Choroid plexus epithelial cell (primary cell): ENCODE data around the gene SIX4.

ENCODE experiments used
- DNase-seq: peaks from one replicate; pipeline ENCODE4 v3.0.0-alpha.2; 2010; ENCODE audit warnings: low read depth
- H3K4me3 ChIP-seq: 2 replicates; pipeline ENCODE4 v1.5.1; 2011; ENCODE audit warnings: low read depth, mild to moderate bottlenecking, control low read depth, low read length, moderate library complexity
- TF ChIP-seq, protein P1 (sequence below): conservative IDR thresholded peaks from 2 replicates; pipeline ENCODE4 v1.5.1; 2011; ENCODE audit warnings: low read depth, mild to moderate bottlenecking, control low read depth, inconsistent platforms, low read length, moderate library complexity

Gene SIX4

DNA sequence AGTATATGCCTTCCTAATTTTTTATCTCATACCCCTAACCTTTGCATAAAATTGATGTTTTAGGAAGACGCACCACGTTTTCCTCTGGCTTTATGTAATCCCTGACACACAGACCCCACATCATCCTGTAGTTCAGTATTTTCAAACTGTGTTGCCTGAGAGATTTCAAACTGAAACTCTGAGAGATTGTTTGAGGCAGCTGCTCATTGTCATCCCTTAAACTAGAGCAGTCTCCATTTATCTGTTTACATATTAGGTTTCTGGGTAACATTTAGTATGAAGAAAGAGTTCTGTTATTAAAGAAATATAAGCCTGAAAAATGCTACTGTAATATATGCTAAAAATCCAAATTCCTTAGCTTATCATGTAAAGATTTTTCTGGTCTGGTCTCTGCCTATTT is 34.7 kb upstream of the SIX4 start:
- TF ChIP-seq, protein P1, sequence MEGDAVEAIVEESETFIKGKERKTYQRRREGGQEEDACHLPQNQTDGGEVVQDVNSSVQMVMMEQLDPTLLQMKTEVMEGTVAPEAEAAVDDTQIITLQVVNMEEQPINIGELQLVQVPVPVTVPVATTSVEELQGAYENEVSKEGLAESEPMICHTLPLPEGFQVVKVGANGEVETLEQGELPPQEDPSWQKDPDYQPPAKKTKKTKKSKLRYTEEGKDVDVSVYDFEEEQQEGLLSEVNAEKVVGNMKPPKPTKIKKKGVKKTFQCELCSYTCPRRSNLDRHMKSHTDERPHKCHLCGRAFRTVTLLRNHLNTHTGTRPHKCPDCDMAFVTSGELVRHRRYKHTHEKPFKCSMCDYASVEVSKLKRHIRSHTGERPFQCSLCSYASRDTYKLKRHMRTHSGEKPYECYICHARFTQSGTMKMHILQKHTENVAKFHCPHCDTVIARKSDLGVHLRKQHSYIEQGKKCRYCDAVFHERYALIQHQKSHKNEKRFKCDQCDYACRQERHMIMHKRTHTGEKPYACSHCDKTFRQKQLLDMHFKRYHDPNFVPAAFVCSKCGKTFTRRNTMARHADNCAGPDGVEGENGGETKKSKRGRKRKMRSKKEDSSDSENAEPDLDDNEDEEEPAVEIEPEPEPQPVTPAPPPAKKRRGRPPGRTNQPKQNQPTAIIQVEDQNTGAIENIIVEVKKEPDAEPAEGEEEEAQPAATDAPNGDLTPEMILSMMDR, result no peak
- no peak overlapping the region for H3K4me3 ChIP-seq
- DNase-seq, result peak; percentile 34

DNA sequence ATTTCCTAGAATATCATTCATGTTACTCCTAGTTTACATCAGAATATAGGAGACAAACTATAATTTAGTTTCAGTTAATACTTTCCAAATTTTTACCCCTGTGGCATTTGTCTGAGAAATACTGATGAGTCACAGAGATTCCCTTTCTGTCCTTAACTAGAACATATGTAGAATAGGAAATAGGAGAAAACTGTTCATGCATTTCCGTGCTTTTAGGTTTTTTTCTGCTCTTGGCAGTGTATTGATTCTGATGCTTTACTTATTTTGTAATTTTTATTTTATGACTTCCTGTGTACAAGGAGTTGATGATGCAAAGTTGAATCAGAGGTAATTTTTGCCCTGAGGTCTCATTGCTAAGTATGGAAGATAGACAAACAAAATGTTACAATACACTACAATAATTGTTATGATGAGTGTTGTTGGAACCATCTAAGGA is 33.4 kb upstream of the SIX4 start:
- TF ChIP-seq, protein P1, result no peak
- H3K4me3 ChIP-seq, result no peak overlapping the region
- peak; percentile 55 for DNase-seq

DNA sequence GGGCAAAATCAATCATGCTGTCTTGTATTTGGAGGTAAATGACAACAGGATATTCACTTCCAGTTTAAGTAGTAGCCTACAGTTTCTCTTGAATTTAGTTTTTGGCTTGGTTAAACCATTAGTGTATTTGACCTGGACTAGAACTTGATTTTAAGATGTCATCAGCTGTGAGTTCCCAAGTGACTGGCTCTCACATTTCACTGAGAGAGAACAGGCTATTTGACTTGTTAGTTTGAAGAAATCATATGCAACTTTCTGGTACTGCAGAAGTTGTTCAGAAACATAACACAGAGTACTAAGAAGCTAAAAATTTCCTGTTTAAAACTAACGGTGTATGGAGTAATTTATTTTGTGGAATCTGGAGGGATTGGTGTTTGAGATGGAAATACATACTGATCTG is 32.7 kb upstream of the SIX4 start:
- H3K4me3 ChIP-seq, result no peak overlapping the region
- peak; percentile 54 for DNase-seq
- TF ChIP-seq, protein P1, result no peak

DNA sequence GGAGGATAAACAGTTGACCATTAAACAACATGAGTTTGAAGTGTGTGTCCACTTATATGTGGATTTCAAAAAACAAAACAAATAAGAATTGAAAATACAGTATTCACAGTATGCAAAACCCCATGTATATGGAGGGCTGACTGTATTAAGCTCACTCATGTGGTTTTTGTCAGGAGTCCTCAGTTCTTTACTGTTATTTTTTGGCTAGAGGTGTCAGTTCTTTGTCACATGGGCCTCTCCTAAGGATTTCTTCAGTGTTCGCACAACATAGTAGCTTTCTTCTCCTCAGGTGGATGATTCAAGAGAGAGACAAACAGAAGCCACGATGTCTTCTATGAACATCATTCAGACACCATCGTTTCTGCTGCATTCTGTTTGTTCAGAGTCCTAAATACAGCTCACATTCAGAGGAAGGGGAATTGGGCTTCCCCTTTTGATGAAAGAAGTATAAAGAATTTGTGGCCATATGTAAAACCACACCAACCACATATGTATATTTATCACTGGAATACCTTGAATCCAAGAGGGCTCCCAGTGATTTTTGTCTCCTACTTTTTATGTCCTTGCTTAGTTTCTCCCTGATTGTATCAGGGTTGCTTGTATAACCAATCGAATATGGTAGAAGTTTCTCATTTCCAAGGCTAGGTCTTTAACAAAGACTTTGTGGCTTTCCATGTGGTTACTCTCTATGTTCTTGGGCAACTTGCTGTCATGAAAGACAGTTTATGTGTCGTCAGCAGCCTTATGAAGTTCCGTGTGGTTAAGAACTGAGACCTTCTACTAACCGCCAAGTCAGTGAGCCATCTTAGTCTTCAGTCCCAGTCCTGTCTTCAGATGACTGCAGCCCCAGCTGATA is 29.3 kb upstream of the SIX4 start:
- H3K4me3 ChIP-seq, result no peak overlapping the region
- TF ChIP-seq, protein P1, result no peak
- DNase-seq, result peak; percentile 62

DNA sequence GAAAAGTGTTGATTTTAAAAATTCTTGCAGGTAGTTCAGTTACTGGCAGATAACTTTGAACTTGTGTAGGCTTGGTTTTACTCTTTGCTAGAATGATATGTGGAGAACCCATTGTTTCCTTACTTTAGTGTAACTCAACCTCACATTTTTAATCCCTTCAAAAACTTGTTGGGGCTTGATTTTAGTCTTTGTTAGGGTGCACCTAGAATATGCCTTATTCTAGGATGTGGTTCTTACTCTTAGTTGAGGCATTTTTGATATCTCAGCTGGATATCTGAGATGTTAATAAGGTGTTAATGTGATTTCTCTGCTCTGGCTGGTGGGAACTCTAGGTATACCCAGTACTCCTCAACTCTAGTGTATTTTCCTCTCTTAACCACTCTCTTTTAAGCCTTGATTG is 20.4 kb upstream of the SIX4 start:
- no peak overlapping the region for H3K4me3 ChIP-seq
- DNase-seq, result no peak
- TF ChIP-seq, protein P1, result no peak

DNA sequence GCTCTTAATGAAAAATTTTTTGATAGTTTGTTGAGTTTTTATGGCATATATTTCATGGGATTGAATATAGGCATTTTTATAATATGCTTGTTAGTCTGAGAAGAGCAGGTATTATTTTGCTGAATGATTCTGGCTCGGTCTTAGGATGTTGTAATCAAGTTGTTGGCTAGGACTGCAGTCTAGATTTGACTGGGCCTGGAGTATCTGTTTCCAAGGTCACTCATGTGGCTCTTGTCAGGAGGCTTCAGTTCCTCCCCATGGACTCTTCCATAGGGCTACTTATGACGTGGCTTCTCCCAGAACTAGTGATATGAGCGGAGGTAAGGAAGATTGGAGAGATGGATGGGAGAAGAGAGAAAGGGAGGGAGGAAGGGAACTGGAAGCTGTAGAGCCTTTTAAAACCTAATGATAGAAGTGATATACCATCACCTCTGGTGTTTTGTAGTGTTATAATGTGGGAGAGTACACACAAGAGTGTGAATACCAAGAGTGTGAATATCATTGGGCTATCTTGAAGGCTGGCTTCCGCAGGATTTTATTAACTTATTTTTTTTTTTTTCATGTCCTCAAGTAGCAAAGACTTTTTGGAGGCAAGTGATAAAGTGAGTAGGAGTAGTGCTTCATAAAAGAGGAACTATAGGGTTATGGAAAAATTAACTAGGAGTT is 14.8 kb upstream of the SIX4 start:
- TF ChIP-seq, protein P1, result no peak
- DNase-seq, result peak; percentile 18
- H3K4me3 ChIP-seq, result no peak overlapping the region

DNA sequence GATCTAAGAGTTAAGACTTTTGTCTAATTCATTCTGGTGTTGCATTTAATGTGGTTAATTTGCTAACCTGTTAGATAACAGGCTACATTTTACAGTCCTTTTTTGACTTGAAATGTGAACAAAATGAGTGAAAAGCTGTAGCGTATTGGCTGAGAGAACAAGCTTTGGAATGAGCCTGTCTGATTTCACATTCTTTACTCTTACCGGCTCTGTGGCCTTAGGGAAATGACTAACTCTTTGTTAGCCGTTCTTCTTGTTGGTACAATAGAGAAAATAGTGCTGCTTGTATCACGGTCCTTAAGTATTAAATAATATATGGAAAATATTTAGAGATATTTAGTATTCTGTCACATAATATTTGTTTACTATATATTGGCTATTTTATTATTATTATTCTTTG is 12.3 kb upstream of the SIX4 start:
- peak overlapping the region; percentile 25 for H3K4me3 ChIP-seq
- TF ChIP-seq, protein P1, result no peak

More for the DNA sequence above, 12.3 kb upstream of the SIX4 start:
- DNase-seq, result peak; percentile 85
